Measurements from ENCODE around the gene DLG2.

Gene DLG2

DNA sequence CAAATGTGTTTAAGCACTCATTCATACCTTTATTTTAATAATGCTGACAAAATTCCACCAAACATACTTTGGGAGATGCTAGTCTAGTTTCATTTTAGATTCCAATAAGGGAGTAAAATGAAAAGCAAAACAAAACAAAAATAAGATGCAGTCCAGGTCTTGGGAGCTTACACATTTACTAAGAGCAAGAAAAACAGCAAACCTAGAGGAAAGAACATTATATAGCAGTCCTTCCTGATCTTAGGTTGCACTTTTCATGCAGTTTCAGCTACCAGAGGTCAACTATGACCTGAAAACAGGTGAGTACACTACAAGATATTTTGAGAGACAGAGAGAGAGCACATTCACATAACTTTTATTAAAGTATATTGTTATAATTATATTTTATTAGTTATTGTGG, 1100.9 kb downstream of the DLG2 start:
- DNase-seq = no peak

DNA sequence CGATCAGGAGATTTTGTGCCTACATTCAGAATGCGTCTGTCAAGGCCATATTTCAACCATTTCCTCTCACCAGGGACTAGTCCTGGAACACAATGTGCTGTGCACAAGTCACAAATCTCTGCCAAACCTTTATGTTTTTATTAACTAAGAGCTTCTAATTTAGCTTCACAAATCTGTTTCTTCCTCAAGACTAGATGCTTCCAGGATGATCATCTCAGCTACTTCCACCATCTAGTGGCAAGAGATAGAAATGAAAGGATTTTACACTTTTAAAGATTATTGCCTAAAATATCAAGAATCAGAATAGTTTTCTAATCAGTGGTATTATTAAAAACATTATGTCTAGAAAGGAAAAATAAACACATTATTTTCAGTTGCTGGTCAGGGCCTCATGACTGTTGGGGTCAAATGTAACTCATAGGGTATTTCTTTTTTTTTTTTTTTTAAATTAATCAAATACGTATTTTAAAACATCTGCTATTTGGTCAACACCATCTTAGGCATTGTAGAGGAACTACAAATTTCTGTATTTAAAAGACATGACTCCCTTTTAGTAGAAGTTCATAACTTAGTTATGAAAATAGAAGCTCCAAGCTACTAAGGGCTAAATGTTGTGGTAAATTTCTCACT, 1102.6 kb downstream of the DLG2 start:
- no peak for DNase-seq

DNA sequence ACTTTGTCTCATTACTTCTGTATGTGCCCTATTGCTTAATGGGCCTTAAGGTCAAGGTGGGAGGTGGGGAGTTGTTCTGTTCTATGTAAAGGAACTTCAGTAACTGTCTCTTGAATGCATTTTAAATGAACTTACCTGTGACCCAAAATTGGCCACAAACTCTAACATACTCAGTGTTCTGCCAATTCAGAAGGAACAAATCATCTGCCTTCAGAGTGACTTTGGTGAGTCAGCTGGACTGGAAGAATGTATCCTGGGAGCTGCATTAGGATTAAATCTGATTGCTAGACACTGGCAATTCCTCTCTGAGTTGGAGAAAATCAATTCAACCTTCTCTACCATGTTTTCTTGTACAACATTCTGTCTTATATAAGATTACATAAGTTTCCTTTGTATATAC, 1104.8 kb downstream of the DLG2 start:
- no peak for DNase-seq

DNA sequence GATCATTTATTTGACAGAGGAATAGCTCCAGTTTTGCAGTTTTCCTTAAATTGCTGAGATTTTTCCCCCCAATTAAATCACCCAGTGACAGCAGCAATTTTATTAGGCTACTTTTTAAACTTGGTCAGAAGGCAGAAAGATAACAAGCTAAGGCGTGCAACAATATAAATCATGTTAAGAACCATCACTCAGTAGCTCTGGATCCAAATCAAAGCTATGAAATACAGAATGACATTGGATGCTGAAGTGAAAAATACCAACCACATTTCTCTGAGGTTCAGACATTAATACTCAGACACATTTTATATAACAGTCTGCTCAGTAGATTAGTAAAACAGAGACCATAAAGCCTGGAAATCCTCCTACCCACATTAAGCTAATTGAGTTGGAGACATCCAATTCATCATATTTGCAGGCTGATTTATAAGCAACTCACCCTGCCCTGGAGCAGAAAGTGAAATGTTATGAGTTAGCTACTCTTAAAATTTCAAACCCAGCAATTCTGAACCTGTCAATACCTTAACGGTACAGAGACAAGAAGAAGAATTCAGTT, 1108.4 kb downstream of the DLG2 start:
- no peak for DNase-seq

DNA sequence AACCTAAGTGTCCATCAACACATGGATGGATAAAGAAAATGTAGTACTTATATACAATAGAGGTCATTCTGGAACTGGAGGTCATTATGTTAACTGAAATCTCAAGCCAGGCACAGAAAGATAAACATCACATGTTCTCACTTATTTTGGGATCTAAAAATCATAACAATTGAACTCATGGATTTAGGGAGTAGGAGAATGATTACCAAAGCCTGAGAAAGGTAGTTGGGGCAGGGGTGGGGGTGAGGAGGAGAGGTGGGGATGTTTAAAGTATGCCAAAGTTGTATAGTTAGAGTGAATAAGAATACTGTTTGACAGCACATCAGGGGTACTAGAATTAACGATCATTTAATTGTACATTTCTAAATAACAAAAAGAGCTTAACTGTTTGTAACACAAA, 1112.7 kb downstream of the DLG2 start:
- no peak for DNase-seq

DNA sequence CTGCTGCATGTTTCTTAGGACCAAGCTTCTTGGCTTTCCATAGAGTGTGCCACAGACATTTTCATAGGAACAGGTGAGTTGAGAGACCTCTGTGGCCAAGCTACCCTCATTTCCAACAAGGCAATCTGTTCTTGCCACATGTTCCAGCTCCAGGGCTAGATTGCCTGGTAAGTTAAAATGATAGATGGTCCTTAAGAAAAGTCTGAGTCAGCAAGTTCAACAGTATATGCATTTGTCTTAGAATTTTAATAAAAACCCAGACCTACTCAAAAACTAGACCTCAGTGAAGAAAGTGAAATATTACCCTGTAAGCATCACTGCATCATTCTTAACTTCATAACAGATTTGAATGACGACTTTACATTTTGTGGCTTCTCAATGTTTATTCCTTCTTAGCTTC, 1123.6 kb downstream of the DLG2 start:
- DNase-seq = no peak

DNA sequence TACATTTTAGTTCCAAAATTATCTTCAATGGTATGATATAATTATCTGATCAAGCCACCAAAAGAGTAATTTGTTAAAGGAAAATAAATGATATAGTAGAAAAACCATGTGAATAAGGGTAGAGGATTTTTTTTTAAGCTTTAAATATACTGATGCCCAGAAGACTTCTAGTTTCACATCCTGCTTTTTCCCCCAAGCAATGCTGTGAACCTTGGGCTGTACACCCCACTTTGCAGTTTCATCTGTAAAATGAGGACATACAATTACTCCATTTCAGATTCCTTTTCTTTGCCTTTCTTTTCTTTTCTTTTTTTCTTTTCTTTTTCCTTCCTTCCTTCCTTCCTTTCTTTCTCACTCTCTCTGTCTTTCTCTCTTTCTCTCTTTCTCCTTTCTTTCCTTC, 1125.4 kb downstream of the DLG2 start:
- DNase-seq = no peak

DNA sequence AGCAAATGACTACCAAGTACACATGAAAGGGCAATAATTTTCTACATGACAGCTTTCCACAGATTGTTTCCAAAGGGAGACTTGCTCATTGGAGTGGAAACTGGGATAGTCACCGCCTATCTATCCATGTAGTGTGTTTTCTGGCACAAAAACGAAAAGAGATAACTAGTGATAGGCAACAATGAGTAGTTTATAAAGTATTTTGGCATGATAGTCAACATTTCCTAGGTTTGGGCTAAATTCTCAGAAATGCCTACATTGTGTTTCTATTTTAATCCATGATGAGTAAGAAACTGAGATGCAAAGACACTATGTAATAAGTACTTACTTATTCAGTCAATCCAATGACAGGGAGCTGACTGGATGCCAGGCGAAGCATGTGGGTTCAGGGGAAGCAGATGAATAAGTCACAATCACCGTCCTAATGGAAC, 1129.1 kb downstream of the DLG2 start:
- DNase-seq = no peak

DNA sequence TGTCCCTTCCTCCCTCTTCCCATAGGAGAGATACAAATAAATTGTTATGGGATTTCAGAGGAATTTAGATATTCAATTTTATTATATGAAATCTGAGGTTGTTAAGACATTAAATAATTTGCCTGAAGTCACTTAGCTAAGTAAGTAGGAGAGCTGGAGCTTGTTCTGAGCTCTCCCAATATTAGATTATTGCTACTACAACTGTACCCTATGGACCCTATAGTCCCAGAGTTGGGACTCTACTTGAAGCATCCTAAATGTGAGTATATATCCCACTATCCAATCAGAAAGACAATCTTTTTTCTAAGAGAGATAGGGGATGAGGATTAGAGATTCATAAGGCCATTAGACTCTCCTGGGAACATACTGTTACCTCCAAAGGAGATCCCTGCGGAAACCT, 1130.0 kb downstream of the DLG2 start:
- no peak for DNase-seq

DNA sequence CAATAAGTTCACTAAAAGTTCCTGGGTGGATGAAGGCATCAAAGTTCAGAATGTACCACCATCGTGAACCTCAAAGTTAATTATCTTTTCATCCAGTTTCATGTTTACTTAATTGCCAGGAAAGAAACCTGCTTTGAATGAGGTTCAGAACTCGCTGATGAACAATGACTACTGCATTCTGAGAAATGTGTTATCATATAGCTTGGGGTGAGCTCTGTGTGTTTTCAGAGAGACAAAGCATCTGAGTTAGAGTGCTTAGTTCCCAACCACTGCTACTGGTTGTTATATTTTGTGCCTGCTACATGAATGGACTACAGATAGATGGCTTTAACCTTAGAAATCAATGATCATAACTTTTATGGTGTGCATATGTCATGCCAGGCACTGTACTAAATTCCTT, 1131.0 kb downstream of the DLG2 start:
- no peak for DNase-seq

DNA sequence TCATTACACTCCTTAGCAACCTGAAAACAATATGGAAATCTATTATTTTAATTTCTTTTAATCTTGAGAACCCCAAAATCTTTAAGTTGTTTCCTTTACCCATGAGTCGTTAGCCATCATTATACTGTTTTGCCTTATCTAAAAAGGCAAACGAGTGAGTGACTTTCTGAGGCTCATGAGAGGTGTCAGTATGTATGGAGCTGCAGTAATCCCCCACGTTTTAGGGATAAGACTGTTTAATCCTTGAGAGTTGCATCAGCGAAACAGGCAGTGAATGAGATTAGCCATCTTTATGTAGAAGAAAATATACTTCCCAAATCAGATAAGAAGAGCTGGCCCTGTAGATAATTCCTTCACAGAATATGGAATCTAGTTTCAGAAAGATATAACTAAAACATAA, 1147.0 kb downstream of the DLG2 start:
- no peak for DNase-seq

DNA sequence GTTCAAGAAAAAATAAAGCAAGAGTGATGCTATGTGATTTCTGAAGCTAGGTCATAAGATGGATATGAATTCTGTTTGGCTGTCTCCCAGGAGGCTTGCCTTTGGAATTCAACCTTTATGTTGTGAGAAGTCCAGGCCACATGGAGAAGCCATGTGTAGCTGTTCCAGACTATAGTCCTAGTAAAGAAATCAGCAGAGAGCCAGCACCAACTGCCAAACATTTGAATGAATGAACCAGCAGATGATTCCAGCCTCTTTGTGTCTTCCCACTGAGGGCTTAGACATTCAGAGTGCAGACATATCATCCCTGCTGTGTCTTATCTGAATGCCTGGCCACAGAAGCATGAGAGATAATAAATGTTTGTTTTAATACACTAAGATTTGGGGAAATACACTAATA, 1150.6 kb downstream of the DLG2 start:
- DNase-seq = peak; percentile 16

DNA sequence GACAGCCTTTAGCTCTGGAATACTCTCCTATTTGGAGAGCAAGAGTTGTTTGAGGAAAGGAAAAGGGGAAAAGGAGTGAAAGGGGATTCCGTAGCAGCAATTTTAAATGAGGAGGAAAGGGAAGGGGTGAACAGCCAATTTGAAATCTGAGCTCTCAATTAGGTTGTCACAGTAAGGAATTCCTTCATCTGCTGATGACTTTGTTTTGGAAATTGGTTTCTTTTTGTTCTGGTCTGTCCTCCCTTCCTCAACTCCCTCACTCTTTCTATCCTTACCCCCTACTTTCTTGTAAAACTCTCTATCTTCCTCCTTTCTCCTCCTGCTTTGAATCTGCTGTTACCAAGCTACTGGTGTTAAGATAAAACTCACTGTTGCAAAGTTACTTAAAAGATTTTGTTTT, 1155.6 kb downstream of the DLG2 start:
- no peak for DNase-seq

DNA sequence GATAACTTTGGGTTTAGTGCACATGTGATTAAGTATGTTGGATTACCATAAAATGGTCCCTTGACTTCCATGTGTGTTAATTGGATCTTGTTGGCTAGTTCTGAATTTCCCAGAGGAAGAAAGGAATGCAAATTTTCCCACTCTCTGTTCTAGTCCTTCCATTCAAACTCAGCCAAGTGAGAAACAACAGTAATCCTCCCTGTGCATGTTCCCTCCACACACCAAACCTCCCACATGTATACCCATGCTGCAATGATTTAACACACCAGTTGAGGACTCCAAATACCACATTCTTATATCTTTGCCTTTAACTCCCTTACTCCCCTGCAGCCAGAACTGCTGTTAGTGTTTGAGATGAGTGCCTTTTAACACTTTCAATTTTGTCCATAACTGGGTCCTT, 1158.9 kb downstream of the DLG2 start:
- DNase-seq = no peak

DNA sequence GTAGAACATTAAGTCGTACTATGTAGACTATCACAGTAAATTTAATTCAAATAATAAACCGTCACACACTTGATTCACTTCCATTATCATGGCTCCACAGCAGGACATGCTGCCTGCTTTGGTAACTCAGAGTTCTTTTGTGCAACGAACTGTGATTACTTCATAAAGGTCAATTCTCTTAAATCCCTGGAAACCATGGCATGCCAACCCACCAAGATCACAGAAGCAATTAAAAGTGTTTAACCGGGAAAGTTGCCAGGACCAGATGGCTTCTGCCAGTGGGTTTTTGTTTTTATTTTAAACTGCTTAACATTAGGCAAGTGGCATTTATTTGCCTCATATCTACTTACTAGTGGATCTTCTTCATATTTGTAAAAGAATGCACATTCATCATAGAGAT, 1162.1 kb downstream of the DLG2 start:
- DNase-seq = peak; percentile 17

DNA sequence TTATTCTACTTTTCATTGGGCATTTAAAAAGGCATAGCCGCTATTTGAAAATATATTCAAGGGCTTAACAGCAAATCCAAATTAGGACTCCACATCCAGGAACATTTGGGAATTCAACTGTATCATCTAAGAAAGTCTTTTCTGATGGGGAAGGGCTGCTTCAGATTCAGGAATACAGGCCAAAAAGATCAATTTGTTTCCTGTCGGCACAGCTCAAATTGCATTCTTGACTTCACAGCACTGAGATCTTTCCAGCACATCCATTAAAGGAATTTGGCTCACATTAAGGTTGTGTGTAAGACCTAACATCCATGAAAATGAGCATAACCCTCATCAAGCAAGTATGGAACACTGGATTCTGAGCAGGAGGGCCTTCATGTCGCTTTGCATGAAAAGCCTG, 1171.5 kb downstream of the DLG2 start:
- DNase-seq = peak; percentile 35

DNA sequence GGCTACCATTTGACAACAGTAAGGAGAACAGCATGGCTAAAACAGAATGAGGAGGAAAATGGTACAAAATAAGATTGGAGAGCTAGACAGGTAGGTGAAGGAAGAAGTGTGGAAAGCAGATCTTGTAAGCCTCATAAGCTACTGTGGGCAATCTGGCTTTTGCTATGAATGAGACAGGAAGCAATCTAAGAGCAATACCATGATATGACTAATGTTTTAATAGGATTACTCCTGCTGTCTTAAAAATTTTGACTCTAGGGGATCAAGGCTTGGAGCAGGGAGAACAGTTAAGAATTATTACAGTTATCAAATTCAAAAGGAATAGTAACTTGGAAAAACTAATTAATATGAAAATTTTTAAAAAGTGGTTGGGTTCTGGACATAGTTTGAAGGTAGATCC, 1174.9 kb downstream of the DLG2 start:
- DNase-seq = no peak

DNA sequence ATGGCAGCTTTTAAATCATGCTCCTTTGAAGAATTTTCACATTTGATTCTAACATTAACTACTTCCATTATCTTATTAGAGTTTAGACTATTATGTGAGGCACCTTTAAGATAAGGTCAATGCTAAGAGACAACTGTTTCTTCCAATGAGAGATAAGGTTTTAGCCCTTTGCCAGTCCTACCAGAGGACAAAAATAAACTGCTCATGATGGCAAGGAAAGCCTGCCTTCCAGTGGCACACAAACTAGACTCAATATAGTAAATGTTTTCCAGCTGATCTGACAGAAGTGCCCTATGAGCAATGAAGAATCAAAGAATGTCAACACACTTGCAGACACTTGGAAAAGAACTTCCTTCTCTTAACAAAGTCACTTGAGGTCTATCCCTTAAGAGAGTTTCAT, 1188.6 kb downstream of the DLG2 start:
- DNase-seq = no peak

DNA sequence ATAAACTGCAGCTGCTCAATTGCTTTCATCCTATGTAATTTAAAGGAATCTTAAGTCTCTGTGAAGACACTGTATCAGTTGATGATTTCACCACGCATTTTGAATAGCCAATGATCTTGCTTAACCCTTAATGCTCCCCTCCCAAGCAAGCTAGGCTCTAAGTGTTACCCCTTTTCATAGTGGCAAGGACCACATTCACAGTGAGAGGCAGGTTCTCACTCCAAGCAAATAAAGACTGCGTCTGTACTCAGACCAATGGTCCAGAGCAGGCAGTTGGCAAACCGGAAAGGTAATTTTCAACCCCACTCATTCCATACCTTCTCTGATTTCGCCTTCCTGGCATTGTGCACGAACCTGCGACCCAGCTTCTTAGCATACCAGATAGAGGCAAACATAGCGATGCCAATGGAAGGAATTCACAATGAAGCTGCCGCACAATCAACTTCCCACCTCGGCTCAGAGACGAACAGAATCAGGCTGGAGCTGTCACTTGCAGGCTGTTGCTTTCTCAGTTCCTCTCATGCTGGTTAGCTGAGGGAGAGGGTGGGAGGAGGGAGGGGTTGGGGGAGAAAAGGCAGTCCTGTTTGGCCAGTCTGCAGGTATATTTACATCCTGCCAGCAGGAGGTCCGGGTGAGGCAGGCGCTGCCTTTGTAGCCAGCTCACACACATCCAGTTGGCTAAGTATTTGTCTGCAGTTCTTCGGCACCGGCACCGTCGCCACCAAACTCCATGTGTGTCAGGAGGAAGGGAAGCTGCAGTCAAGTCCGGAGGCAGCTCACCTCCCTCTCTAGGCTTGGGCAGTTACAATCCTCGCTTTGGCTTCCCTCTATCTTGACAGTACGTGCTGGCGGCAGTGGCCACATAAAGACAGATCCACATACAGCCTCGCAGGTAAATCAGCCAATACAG, 1189.8 kb downstream of the DLG2 start:
- peak; percentile 15 for DNase-seq

DNA sequence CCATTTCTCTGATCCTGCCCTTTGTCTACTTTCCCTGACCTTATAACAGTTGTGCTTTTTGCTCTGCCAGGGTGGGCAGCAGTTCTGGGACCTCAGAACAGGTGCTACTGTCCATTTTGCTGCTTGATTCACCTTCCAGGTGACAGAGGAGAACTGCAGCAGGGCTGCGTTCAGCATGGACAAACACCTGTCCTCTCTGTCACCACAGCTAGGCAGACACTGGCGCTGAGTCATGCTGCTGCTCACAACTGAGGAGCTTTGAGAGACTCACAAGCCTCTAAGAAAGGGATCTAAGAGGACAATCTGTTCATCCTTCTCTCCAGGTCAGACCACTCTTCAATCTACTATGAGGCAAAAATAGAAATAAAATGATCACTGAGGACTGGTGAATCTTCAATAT, 1196.5 kb downstream of the DLG2 start:
- no peak for DNase-seq

DNA sequence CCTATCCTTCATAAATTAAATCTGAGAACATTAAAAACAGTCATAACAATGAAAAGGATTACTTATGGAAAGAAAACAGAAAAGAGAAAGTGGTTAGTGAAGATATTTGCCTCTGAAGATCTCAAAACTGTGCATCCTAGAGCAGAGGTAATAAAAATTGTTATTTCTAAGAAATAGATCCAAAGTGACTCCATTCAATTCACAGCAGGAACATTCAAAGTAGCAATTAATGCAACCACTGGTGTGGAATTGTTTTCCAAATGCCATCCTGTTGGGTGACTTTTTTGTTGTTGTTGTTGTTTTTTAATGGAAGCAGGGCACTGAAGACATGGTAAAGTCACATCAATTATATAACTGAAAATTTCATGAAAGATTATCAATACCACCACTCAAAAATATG, 1201.5 kb downstream of the DLG2 start:
- DNase-seq = no peak

DNA sequence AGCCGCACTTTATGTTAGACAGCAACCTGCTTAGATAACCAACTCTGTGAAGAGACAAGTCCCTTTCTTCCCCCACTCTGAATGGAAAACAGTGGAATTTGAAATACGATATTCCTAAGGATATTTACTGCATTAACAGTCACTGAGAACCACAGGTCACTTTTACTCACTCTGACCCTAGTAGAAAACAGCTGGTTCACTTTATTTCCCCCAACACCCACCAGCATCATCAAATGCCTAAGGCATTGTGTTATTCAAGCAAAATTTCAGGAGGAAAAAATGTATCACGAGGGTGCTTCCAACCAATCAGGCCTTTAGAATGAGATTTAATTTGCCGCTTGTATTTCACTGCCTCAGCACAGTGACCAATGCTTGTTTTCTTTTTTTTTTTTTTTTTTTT, 1206.9 kb downstream of the DLG2 start:
- no peak for DNase-seq

DNA sequence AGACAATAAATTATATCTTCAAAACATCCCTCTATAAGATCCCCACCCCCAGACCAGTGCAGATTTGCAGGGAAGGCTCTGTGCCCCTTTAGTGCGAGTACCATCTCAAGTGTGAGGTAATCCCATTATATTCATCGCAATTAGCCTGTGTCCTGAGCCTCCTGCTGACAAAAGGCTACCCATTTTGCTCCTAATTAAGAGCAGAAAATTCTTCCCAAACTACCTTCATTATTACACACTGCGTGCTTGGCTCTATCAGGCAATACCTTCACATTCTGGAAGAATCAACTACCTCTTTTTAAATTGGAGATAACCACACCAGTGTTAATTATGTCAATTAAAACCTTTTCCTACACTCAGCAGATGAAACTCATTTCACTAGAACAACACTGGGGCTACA, 1207.5 kb downstream of the DLG2 start:
- DNase-seq = no peak

DNA sequence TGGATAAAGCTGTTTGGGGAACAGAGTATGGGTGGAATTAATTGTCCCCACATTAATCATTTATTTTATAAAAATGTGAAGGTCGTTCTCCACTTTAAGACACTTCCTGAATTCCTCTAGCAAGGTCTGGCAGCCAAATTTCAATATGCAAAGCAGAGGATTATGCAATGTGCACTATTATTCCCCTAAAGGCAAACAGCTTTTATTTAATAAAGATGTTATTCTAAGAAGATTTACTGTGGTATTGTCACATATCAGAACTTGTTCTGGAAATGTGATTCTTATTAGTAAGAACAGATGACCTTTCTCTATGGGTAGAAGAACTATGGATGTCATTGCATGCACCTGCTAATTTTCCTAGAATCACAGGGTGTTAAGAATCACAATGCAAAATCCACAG, 1212.2 kb downstream of the DLG2 start:
- DNase-seq = no peak
